ENCODE data around the gene EFCAB6.

Gene EFCAB6

DNA sequence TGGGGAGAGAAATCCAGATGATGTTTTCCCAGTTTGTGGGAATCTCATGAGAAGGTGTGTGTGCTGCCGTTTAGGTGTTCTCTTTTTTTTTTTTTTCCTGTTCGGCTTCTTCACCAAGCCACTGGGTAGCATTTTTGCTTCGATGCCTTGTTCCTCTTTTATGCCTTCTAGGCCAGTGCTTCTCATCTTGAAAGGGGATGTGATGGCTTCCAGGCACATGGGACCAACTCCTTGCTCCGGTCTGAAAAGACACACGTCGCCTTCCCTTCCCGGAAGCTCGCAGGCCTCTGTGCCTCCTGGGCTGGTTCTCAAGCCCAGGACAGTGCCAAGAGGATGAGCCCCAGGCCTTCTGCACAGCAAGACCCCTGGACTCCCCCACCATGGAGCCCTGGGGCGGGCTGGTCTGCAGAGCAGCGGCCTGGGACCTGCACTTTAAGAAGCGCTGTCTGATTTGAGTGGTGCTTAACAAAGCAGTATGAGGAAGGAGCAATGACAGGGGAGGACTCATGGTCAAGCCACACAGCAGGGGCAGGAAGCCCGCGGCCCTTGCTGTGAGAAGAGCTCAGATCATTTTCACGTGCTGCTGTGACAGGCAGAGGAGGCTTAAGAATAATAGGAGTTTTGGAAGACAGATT is 241.5 kb downstream of the EFCAB6 start:
- no peaks in the 10 kb centered on the region for H3K36me3 Mint-ChIP-seq (ENCODE audit: low read depth)
- H3K27ac Mint-ChIP-seq = no peak overlapping the region
- peaks cover 26% of the 10 kb centered on the region for H3K4me1 Mint-ChIP-seq
- DNase-seq = no peak
- TF ChIP-seq CTCF (IDR thresholded peaks at IDR 0.05) = no peak
- H3K9me3 Mint-ChIP-seq = no peaks in the 10 kb centered on the region
- peaks cover 25% of the 10 kb centered on the region for H3K27me3 Mint-ChIP-seq (ENCODE audit: low read depth, poor library complexity)
- no peak overlapping the region for H3K4me3 Mint-ChIP-seq

DNA sequence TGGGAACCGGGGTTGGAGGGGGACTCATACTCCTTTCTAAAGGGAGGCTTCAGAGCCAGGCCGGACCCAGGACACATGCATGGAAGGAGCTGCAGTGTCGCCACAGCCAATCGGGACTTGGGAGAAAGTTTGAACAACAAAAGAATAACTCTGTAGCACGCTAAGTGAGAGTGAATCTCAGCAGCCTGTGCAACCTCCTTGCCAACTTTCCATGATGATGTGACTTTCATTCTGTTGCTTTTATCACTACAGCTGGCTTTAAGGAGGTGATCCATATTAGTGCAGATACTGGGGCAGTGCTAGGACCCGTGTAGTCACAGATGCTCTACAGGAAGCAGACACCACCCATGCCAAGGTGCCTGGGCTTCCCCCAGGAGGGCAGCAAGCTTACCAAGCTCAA is 243.0 kb downstream of the EFCAB6 start:
- TF ChIP-seq CTCF (IDR thresholded peaks at IDR 0.05) = no peak
- H3K4me3 Mint-ChIP-seq = no peak overlapping the region
- no peaks in the 10 kb centered on the region for H3K36me3 Mint-ChIP-seq (ENCODE audit: low read depth)
- no peak overlapping the region for H3K27ac Mint-ChIP-seq
- H3K27me3 Mint-ChIP-seq (ENCODE audit: low read depth, poor library complexity) = peaks cover 21% of the 10 kb centered on the region
- H3K9me3 Mint-ChIP-seq = no peaks in the 10 kb centered on the region
- DNase-seq = no peak
- peaks cover 26% of the 10 kb centered on the region for H3K4me1 Mint-ChIP-seq

GRCh38 chr22:43567691-43568324 is 244.3 kb downstream of the EFCAB6 start:
- Mint-ChIP-seq H3K27me3 (ENCODE audit: low read depth, poor library complexity) (peaks cover 20% of the 10 kb centered on the region), H3K4me3 (no peak overlapping the region), H3K27ac (no peak overlapping the region), H3K36me3 (ENCODE audit: low read depth) (no peaks in the 10 kb centered on the region), H3K4me1 (peaks cover 26% of the 10 kb centered on the region), H3K9me3 (no peaks in the 10 kb centered on the region)
- no peak for DNase-seq
- no peak for TF ChIP-seq CTCF (IDR thresholded peaks at IDR 0.05)

DNA sequence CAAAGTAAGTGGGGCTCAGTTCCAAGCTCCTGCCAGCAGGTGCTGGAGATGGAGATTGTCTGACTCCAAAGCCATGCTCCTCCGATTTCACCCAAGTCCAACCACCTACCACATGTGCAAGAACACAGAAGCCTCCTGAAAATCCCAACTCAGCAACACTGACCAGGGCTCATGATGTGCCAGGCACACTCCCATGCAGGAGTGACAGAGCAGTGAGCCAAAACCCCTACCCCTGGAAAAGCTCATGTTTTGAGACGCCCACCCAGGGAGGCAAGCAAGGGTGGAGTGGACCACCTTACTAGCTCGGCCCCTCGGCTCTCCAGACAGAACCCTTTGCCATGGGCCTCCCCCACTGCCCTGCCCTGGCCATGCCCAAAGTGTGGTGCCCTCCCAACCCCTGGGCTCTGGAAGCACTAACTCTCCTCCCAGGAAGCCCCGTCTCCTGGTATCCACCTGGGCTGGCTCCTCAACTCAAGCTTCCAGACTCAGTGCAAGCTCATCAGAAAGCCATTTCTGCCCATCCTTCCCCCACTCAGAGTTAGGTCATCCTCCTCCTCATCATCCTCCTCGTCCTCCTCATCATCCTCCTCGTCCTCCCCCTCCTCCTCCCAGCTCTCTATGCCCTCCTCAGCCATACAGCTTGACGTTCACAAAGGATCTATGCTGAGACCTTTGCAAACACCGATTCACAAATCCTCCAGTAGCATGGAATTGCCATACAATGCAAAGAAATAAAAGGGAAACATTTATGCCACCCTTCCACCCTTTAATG is 245.4 kb downstream of the EFCAB6 start:
- Mint-ChIP-seq H3K36me3 (ENCODE audit: low read depth) (no peaks in the 10 kb centered on the region), H3K27ac (no peak overlapping the region), H3K27me3 (ENCODE audit: low read depth, poor library complexity) (peaks cover 13% of the 10 kb centered on the region), H3K4me1 (peaks cover 27% of the 10 kb centered on the region), H3K9me3 (no peaks in the 10 kb centered on the region), H3K4me3 (no peak overlapping the region)
- DNase-seq = no peak
- TF ChIP-seq CTCF (IDR thresholded peaks at IDR 0.05) = no peak

GRCh38 chr22:43566021-43566420 is 246.1 kb downstream of the EFCAB6 start:
- Mint-ChIP-seq H3K27ac (no peak overlapping the region), H3K4me1 (peaks cover 28% of the 10 kb centered on the region), H3K4me3 (no peak overlapping the region), H3K27me3 (ENCODE audit: low read depth, poor library complexity) (peaks cover 12% of the 10 kb centered on the region), H3K36me3 (ENCODE audit: low read depth) (no peaks in the 10 kb centered on the region), H3K9me3 (no peaks in the 10 kb centered on the region)
- TF ChIP-seq CTCF (IDR thresholded peaks at IDR 0.05) = no peak
- no peak for DNase-seq

Data from nephron progenitor cell (in vitro differentiated cells).